ENCODE results near the gene BOC. TPM values are rescaled to one million over a fixed set of nuclear protein-coding genes. Genes with fewer than 3 reads are reported as not detected.

Gene BOC
- total RNA-seq, 4 donors from 2014 or later = 103 to 169 (median 105) TPM

GRCh38 chr3:113312416-113312815 lies 101.1 kb downstream of the BOC start:
- Histone ChIP-seq H3K27ac (no peak overlapping the region), H3K36me3 (no peaks in the 10 kb centered on the region), H3K4me3 (no peak overlapping the region), H3K27me3 (no peaks in the 10 kb centered on the region), H3K9me3 (no peaks in the 10 kb centered on the region), H3K4me1 (no peaks in the 10 kb centered on the region)
- TF ChIP-seq POLR2A (IDR thresholded peaks at IDR 0.05) (no peak), CTCF (IDR thresholded peaks at IDR 0.05) (no peak)
- intact Hi-C loops (cut with DNase I; ENCODE audit: low total_unique reads) = no loop called here
- no peak for DNase-seq

- H3K4me1 ChIP-seq = no peaks in the 10 kb centered on the region
- intact Hi-C loops (cut with DNase I; ENCODE audit: low total_unique reads) = no loop called here
Observed at GRCh38 chr3:113314923-113315322, 103.6 kb downstream of the BOC start.

GRCh38 chr3:113329757-113330156 lies 118.4 kb downstream of the BOC start:
- no peaks in the 10 kb centered on the region for H3K36me3 ChIP-seq
- no peak for TF ChIP-seq POLR2A (IDR thresholded peaks at IDR 0.05)
- no peaks in the 10 kb centered on the region for H3K4me1 ChIP-seq
- no peak overlapping the region for H3K4me3 ChIP-seq
- H3K27ac ChIP-seq = no peak overlapping the region
- intact Hi-C loops (cut with DNase I; ENCODE audit: low total_unique reads) = no loop called here
- no peak for DNase-seq
- no peaks in the 10 kb centered on the region for H3K9me3 ChIP-seq
- no peaks in the 10 kb centered on the region for H3K27me3 ChIP-seq

More at GRCh38 chr3:113314923-113315322, 103.6 kb downstream of the BOC start:
- Histone ChIP-seq H3K27ac (no peak overlapping the region), H3K36me3 (no peaks in the 10 kb centered on the region), H3K9me3 (no peaks in the 10 kb centered on the region), H3K27me3 (no peaks in the 10 kb centered on the region), H3K4me3 (no peak overlapping the region)
- no peak for DNase-seq
- TF ChIP-seq POLR2A (IDR thresholded peaks at IDR 0.05) = no peak
- TF ChIP-seq CTCF (IDR thresholded peaks at IDR 0.05) = no peak

- TF ChIP-seq CTCF (IDR thresholded peaks at IDR 0.05) (no peak), POLR2A (IDR thresholded peaks at IDR 0.05) (no peak)
- Histone ChIP-seq H3K27ac (no peak overlapping the region), H3K27me3 (no peaks in the 10 kb centered on the region), H3K4me1 (no peaks in the 10 kb centered on the region), H3K9me3 (no peaks in the 10 kb centered on the region), H3K36me3 (no peaks in the 10 kb centered on the region), H3K4me3 (no peak overlapping the region)
- intact Hi-C loops (cut with DNase I; ENCODE audit: low total_unique reads) = no loop called here
- no peak for DNase-seq
Observed at GRCh38 chr3:113330742-113331141, 119.4 kb downstream of the BOC start.

GRCh38 chr3:113331187-113331586 lies 119.8 kb downstream of the BOC start:
- H3K9me3 ChIP-seq = no peaks in the 10 kb centered on the region
- no peak for DNase-seq
- H3K4me3 ChIP-seq = no peak overlapping the region
- H3K27me3 ChIP-seq = no peaks in the 10 kb centered on the region
- TF ChIP-seq CTCF (IDR thresholded peaks at IDR 0.05) (no peak), POLR2A (IDR thresholded peaks at IDR 0.05) (no peak)
- H3K36me3 ChIP-seq = no peaks in the 10 kb centered on the region
- no peaks in the 10 kb centered on the region for H3K4me1 ChIP-seq
- no peak overlapping the region for H3K27ac ChIP-seq
- intact Hi-C loops (cut with DNase I; ENCODE audit: low total_unique reads) = no loop called here

Other genes with a start within 250 kb of the BOC start
- gene CD200R1, start 236.5 kb upstream of the BOC start, total RNA-seq = 1 to 10 TPM in 2 of 4 donors, under 1 TPM in 1, not detected in 1; 0.40 to 5.7 (median 1.5) TPM
- gene GTPBP8, start 220.6 kb upstream of the BOC start, total RNA-seq = 10 to 100 TPM in 3 of 4 donors, 1 to 10 TPM in 1; 5.4 to 37.6 (median 18.4) TPM
- 10 to 100 TPM; 11.0 to 16.4 (median 12.9) TPM for gene CFAP44, start 229.9 kb downstream of the BOC start, total RNA-seq